ENCODE measurements around the gene SLMAP. TPM values are rescaled to one million over a fixed set of nuclear protein-coding genes. Genes with fewer than 3 reads are reported as not detected.

SLMAP gene
- total RNA-seq, 1 donor from 2014 or later: 71.4 TPM

DNA sequence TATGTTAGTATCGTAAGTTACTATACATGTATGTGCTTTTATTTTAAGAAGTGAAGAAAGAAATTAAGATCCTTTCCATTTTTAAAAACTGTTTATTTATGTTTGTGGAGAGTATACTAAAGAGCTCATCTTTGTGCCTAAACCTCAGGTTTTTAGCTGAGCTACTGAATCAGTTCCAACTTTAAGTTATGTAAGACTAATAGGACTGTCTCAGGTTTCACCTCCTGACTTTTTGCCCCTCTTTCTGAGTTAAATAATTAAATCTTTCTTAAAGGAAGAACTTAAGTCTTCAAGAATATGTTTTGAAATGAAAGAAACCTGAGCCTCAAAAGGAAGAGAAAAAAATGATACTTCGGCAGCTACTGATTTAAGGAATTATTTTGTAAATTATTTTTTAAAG is 2.6 kb downstream of the SLMAP start:
- peaks cover 60% of the 10 kb centered on the region for H4K20me1 ChIP-seq (ENCODE audit: insufficient read depth, low read length)
- H3K4me3 ChIP-seq (ENCODE audit: insufficient read depth, low read depth, low read length): peak overlapping the region; percentile 76
- Mint-ChIP-seq H3K9me3 (ENCODE audit: unreplicated experiment) (no peaks in the 10 kb centered on the region), H3K4me3 (ENCODE audit: unreplicated experiment) (peak overlapping the region; percentile 93), H3K4me1 (ENCODE audit: low read depth, unreplicated experiment) (peaks cover 5% of the 10 kb centered on the region), H3K27me3 (ENCODE audit: low read depth, unreplicated experiment) (no peaks in the 10 kb centered on the region), H3K36me3 (ENCODE audit: low read depth, unreplicated experiment) (peaks cover 5% of the 10 kb centered on the region), H3K27ac (ENCODE audit: unreplicated experiment) (no peak overlapping the region)
- FAIRE-seq (no peak), DNase-seq (ENCODE audit: low read depth) (no peak)
- H2AFZ ChIP-seq (ENCODE audit: low read depth, low read length): no peak overlapping the region
- peaks cover 22% of the 10 kb centered on the region for H3K4me1 ChIP-seq (ENCODE audit: insufficient read depth, low read length)
- no peak overlapping the region for H3K27ac ChIP-seq (ENCODE audit: low read depth, low read length)
- H3K36me3 ChIP-seq (ENCODE audit: insufficient read depth, low read length): peaks cover 5% of the 10 kb centered on the region
- H3K4me2 ChIP-seq (ENCODE audit: low read length): peak overlapping the region; percentile 94
- H3K27me3 ChIP-seq (ENCODE audit: insufficient read depth, low read length): no peaks in the 10 kb centered on the region
- no peaks in the 10 kb centered on the region for H3K9me3 ChIP-seq (ENCODE audit: insufficient read depth, low read depth, low read length)
- H3K9ac ChIP-seq (ENCODE audit: low read length): peak overlapping the region; percentile 86
- peaks cover 73% of the 10 kb centered on the region for H3K79me2 ChIP-seq (ENCODE audit: insufficient read depth, low read length)
- TF ChIP-seq, protein P1, sequence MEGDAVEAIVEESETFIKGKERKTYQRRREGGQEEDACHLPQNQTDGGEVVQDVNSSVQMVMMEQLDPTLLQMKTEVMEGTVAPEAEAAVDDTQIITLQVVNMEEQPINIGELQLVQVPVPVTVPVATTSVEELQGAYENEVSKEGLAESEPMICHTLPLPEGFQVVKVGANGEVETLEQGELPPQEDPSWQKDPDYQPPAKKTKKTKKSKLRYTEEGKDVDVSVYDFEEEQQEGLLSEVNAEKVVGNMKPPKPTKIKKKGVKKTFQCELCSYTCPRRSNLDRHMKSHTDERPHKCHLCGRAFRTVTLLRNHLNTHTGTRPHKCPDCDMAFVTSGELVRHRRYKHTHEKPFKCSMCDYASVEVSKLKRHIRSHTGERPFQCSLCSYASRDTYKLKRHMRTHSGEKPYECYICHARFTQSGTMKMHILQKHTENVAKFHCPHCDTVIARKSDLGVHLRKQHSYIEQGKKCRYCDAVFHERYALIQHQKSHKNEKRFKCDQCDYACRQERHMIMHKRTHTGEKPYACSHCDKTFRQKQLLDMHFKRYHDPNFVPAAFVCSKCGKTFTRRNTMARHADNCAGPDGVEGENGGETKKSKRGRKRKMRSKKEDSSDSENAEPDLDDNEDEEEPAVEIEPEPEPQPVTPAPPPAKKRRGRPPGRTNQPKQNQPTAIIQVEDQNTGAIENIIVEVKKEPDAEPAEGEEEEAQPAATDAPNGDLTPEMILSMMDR (IDR thresholded peaks at IDR 0.05; ENCODE audit: insufficient read depth, low read depth, low read length): no peak
- no peak for TF ChIP-seq EZH2 (IDR thresholded peaks at IDR 0.05; ENCODE audit: insufficient read depth, low read length)

- no peak for TF ChIP-seq EZH2 (IDR thresholded peaks at IDR 0.05; ENCODE audit: insufficient read depth, low read length)
- TF ChIP-seq, protein P1 (IDR thresholded peaks at IDR 0.05; ENCODE audit: insufficient read depth, low read depth, low read length): no peak
- Histone ChIP-seq H3K4me2 (ENCODE audit: low read length) (no peak overlapping the region), H3K27ac (ENCODE audit: low read depth, low read length) (no peak overlapping the region), H3K9me3 (ENCODE audit: insufficient read depth, low read depth, low read length) (no peaks in the 10 kb centered on the region), H2AFZ (ENCODE audit: low read depth, low read length) (no peak overlapping the region), H3K4me1 (ENCODE audit: insufficient read depth, low read length) (no peaks in the 10 kb centered on the region), H3K9ac (ENCODE audit: low read length) (no peak overlapping the region), H4K20me1 (ENCODE audit: insufficient read depth, low read length) (peaks cover 76% of the 10 kb centered on the region), H3K27me3 (ENCODE audit: insufficient read depth, low read length) (no peaks in the 10 kb centered on the region), H3K36me3 (ENCODE audit: insufficient read depth, low read length) (peaks cover 5% of the 10 kb centered on the region), H3K79me2 (ENCODE audit: insufficient read depth, low read length) (peaks cover 90% of the 10 kb centered on the region), H3K4me3 (ENCODE audit: insufficient read depth, low read depth, low read length) (no peak overlapping the region)
- no peak overlapping the region for H3K4me3 Mint-ChIP-seq (ENCODE audit: unreplicated experiment)
- FAIRE-seq: no peak
- peaks cover 4% of the 10 kb centered on the region for H3K4me1 Mint-ChIP-seq (ENCODE audit: low read depth, unreplicated experiment)
- peaks cover 7% of the 10 kb centered on the region for H3K36me3 Mint-ChIP-seq (ENCODE audit: low read depth, unreplicated experiment)
- peaks cover 3% of the 10 kb centered on the region for H3K9me3 Mint-ChIP-seq (ENCODE audit: unreplicated experiment)
- no peaks in the 10 kb centered on the region for H3K27me3 Mint-ChIP-seq (ENCODE audit: low read depth, unreplicated experiment)
- no peak overlapping the region for H3K27ac Mint-ChIP-seq (ENCODE audit: unreplicated experiment)
- no peak for DNase-seq (ENCODE audit: low read depth)
These were observed 8.7 kb downstream of the SLMAP start for GRCh38 chr3:57764794-57765193.

DNA sequence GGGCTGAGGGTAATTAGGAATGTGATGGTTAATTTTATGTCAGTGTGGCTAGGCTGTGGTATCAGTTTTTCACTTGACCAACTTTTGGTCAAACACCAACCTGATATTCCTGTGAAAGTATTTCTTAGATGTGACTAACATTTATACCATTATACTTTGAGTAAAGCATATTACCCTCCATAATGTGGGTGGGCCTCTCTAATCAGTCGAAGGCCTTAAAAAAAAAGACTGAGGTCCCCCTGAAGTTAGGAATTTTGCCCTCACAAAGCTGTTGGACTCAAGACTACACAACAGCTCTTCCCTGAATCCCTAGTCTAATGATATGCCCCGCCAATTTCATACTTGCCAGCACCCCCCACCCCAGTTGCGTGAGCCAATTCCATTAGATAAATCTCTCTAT is 12.5 kb downstream of the SLMAP start:
- Mint-ChIP-seq H3K9me3 (ENCODE audit: unreplicated experiment) (peaks cover 3% of the 10 kb centered on the region), H3K27me3 (ENCODE audit: low read depth, unreplicated experiment) (no peaks in the 10 kb centered on the region), H3K36me3 (ENCODE audit: low read depth, unreplicated experiment) (peaks cover 6% of the 10 kb centered on the region), H3K4me1 (ENCODE audit: low read depth, unreplicated experiment) (peaks cover 14% of the 10 kb centered on the region), H3K27ac (ENCODE audit: unreplicated experiment) (no peak overlapping the region), H3K4me3 (ENCODE audit: unreplicated experiment) (no peak overlapping the region)
- DNase-seq (ENCODE audit: low read depth) (no peak), FAIRE-seq (no peak)
- Histone ChIP-seq H4K20me1 (ENCODE audit: insufficient read depth, low read length) (peaks cover 80% of the 10 kb centered on the region), H3K4me2 (ENCODE audit: low read length) (no peak overlapping the region), H3K36me3 (ENCODE audit: insufficient read depth, low read length) (no peaks in the 10 kb centered on the region), H3K27me3 (ENCODE audit: insufficient read depth, low read length) (no peaks in the 10 kb centered on the region), H2AFZ (ENCODE audit: low read depth, low read length) (no peak overlapping the region), H3K9me3 (ENCODE audit: insufficient read depth, low read depth, low read length) (no peaks in the 10 kb centered on the region), H3K27ac (ENCODE audit: low read depth, low read length) (no peak overlapping the region), H3K9ac (ENCODE audit: low read length) (no peak overlapping the region), H3K79me2 (ENCODE audit: insufficient read depth, low read length) (peaks cover 94% of the 10 kb centered on the region), H3K4me1 (ENCODE audit: insufficient read depth, low read length) (no peaks in the 10 kb centered on the region), H3K4me3 (ENCODE audit: insufficient read depth, low read depth, low read length) (no peak overlapping the region)
- TF ChIP-seq, protein P1 (IDR thresholded peaks at IDR 0.05; ENCODE audit: insufficient read depth, low read depth, low read length): no peak
- TF ChIP-seq EZH2 (IDR thresholded peaks at IDR 0.05; ENCODE audit: insufficient read depth, low read length): no peak
